Measurements from ENCODE around the gene WDR27. TPM values are rescaled to one million over a fixed set of nuclear protein-coding genes. Genes with fewer than 3 reads are reported as not detected.

The WDR27 gene
- polyA plus RNA-seq, 2 of the 4 experiments (the other 2 are of a cell fraction): 18.9 to 36.1 TPM

DNA sequence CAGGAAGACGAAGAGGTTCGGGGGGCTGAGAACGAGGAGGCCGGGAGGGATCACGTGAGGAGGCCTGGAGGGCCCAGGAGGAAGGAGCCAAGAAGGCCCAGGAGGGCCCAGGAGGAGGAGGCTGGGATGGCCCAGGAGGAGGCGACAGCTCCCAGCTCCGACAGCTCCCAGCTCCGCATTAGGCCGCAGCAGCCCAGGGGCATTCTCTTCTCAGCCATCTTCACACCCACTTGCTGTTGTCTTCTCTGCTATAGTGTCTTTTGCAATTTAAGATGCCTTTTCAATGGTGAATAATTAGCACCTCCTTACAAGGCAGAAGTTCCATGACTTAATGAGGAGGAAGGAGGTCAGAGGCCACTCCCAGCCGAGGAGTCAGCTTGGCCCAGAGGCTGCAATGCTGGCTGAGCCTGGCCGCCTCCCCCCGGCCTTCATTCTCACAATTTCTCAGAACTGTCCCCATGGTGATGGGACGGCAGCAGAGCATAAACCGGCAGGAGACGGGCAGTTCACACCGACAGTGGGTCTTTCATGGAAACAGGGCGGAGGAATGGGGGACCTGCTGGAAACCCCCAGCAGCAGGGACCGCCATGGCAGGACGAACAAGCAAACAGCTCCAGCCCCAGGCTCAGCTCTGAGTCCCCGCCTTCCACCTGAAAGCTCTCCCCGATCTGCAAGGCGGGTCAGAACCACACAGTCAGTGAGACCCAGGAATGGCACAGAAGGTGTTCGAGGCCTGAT is 45.1 kb downstream of the WDR27 start:
- DNase-seq (ENCODE audit: low read depth in 1 of 2, low spot score in 1 of 2): no peak
- no peak overlapping the region for H3K4me3 ChIP-seq
- 93% methylated on average over 21 of the region's 23 CpGs for WGBS (ENCODE audit: missing lambda C conversion rate)
- ChIA-PET POLR2A (no interaction called here), CTCF (interaction anchor here (0.7 to 1.1 kb wide), 2 partner anchors 10 to 14 kb away, joined by 3 read pairs; no protein-coding TSS in a partner anchor)
- ATAC-seq: no peak
- H3K9me3 ChIP-seq: no peaks in the 10 kb centered on the region
- H3K4me2 ChIP-seq: no peak overlapping the region
- H3K4me1 ChIP-seq: no peaks in the 10 kb centered on the region
- H3K27ac ChIP-seq: no peak overlapping the region
- no peak for TF ChIP-seq SMC3 (IDR thresholded peaks at IDR 0.05)
- no peak for TF ChIP-seq RCOR1 (IDR thresholded peaks at IDR 0.05; ENCODE audit: low read depth, low read length)
- TF ChIP-seq SREBF2 (IDR thresholded peaks at IDR 0.05): no peak
- no peak for TF ChIP-seq CHD2 (IDR thresholded peaks at IDR 0.05; ENCODE audit: low read length, partially characterized antibody)
- no peak for TF ChIP-seq RARB (CRISPR knock-in tag; IDR thresholded peaks at IDR 0.05)
- TF ChIP-seq MAZ (IDR thresholded peaks at IDR 0.05; ENCODE audit: borderline replicate concordance, low read depth, low read length): no peak
- no peak for TF ChIP-seq CHD4 (IDR thresholded peaks at IDR 0.05; ENCODE audit: borderline replicate concordance)
- no peak for TF ChIP-seq JUN (IDR thresholded peaks at IDR 0.05)
- TF ChIP-seq EHMT2 (IDR thresholded peaks at IDR 0.05; ENCODE audit: low read depth): no peak
- TF ChIP-seq JUNB (IDR thresholded peaks at IDR 0.05): no peak
- TF ChIP-seq, protein P1, sequence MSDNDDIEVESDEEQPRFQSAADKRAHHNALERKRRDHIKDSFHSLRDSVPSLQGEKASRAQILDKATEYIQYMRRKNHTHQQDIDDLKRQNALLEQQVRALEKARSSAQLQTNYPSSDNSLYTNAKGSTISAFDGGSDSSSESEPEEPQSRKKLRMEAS (IDR thresholded peaks at IDR 0.05): no peak
- TF ChIP-seq, protein P2, sequence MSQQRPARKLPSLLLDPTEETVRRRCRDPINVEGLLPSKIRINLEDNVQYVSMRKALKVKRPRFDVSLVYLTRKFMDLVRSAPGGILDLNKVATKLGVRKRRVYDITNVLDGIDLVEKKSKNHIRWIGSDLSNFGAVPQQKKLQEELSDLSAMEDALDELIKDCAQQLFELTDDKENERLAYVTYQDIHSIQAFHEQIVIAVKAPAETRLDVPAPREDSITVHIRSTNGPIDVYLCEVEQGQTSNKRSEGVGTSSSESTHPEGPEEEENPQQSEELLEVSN (IDR thresholded peaks at IDR 0.05; ENCODE audit: borderline replicate concordance, low read depth): no peak
- no peak for TF ChIP-seq FOXS1 (CRISPR knock-in tag; IDR thresholded peaks at IDR 0.05)
- TF ChIP-seq HEYL (CRISPR knock-in tag; IDR thresholded peaks at IDR 0.05): no peak
- no peak for TF ChIP-seq NR3C1 (IDR thresholded peaks at IDR 0.05)
- no peak for FAIRE-seq

DNA sequence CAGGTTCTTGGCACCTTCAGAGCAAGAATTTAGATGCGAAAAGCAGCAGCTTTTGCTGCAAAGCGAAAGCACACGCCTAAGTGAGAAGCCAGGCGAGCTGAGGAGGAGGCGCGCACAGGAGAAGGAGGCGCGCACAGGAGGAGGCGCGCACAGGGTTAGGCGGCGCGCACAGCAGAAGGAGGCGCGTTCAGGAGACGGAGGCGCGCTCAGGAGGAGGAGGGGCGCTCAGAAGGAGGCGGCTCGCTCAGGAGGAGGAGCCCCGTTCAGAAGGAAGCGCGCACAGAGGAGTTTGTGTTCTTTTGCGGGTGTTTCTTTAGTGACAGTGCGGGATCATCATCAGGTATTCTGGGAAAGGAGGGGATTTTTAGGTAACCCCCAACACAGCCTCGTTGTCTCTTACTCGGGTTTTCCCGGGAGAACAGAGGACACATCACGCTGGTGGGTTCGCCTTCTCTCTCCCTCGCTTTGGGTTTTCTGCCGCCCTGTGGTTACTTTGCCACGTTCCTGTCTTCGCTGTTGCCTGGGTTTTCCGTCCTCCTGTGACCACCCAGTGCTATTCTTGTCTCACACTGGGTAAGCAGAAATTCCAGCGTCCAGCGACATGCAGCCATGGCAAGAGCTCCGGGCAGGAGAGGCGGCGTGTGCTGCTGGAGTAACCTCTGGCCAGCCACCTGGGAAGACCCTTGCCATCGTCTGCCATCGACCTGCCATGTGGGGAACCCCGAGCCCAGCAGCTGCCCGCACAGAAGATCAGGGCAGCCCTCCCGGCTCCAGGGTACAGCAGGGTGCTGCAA is 47.0 kb downstream of the WDR27 start:
- H3K4me1 ChIP-seq: no peaks in the 10 kb centered on the region
- peak overlapping the region; percentile 51 for H3K4me2 ChIP-seq
- CTCF ChIA-PET: interaction anchor here (1.4 kb wide), 1 partner anchor 14 kb away, joined by 3 read pairs; no protein-coding TSS in a partner anchor
- peak overlapping the region; percentile 33 to 60; a peak in 3 of 6 replicates for H3K27ac ChIP-seq
- TF ChIP-seq SMC3 (IDR thresholded peaks at IDR 0.05) (0 out of 3 replicates have a peak, but pooled peaks have one; percentile 16), JUN (IDR thresholded peaks at IDR 0.05) (no peak), HDAC2 (IDR thresholded peaks at IDR 0.05) (no peak), RCOR1 (IDR thresholded peaks at IDR 0.05; ENCODE audit: low read depth, low read length) (no peak), HOXA7 (CRISPR knock-in tag; IDR thresholded peaks at IDR 0.05) (no peak), GATA3 (IDR thresholded peaks at IDR 0.05; ENCODE audit: borderline replicate concordance) (no peak), RAD21 (conservative IDR thresholded peaks at IDR 0.05 in 1 of 2, IDR thresholded peaks at IDR 0.05 in 1 of 2) (peak; percentile 16 to 37; a peak in 4 of 5 replicates), RNF2 (IDR thresholded peaks at IDR 0.05; ENCODE audit: borderline replicate concordance, low read depth) (no peak), CTCF (IDR thresholded peaks at IDR 0.05) (peak; percentile 24; the same call in 2 of the 3 replicates), FOSL2 (IDR thresholded peaks at IDR 0.05) (no peak), FOSL2 (CRISPR knock-in tag; IDR thresholded peaks at IDR 0.05) (no peak), KDM5A (IDR thresholded peaks at IDR 0.05) (no peak), ATOH8 (CRISPR knock-in tag; IDR thresholded peaks at IDR 0.05; ENCODE audit: low read depth) (no peak), NFE2L2 (conservative IDR thresholded peaks at IDR 0.05; ENCODE audit: low read length) (no peak)
- TF ChIP-seq, protein P2 (IDR thresholded peaks at IDR 0.05; ENCODE audit: borderline replicate concordance, low read depth): no peak
- ATAC-seq (peak; percentile 82 to 91), FAIRE-seq (no peak), DNase-seq (ENCODE audit: low read depth in 1 of 2, low spot score in 1 of 2) (peak in 1 of 2 experiments; percentile 32)
- 79% methylated on average over 41 of the region's 46 CpGs for WGBS (ENCODE audit: missing lambda C conversion rate)
- POLR2A ChIA-PET: no interaction called here
- H3K9me3 ChIP-seq: no peaks in the 10 kb centered on the region
- H3K4me3 ChIP-seq: peak overlapping the region; percentile 30
